K562 (cell line): Measurements from ENCODE around the gene FXYD3. TPM values are rescaled to one million over a fixed set of nuclear protein-coding genes. Genes with fewer than 3 reads are reported as not detected.

ENCODE experiments used
- ATAC-seq: fragments of 200-7000 bp; cut with Tn5 transposase; 3 replicates; pipeline ENCODE4 v1.9.1; 2020; ENCODE audit warnings: moderate library complexity
- BruUV-seq: library from RNA; stranded (reverse); fragments of 400-500 nt; replicated peaks from 2 replicates; lab custom pipeline; 2021; lab: Mats Ljungman, UMichigan
- CTCF ChIA-PET: fragments of 300-600 bp; formaldehyde crosslinking; extraction: SDS; loops from one replicate; lab custom pipeline; 2021; ENCODE audit warnings: low intra/inter-chr PET ratio; lab: Yijun Ruan, JAX
- POLR2A ChIA-PET: fragments of 300-600, 350-650 bp; sonication (Branson Sonifier 250); formaldehyde crosslinking; extraction: SDS; loops from one replicate; lab custom pipeline; 2021; ENCODE audit warnings: antibody characterized with exemption, inconsistent platforms; lab: Yijun Ruan, JAX
- DNase-seq, 4 experiments: peaks; one replicate each; pipeline versions ENCODE4 v3.0.0 to v3.0.0-alpha.2; 2011 to 2018; ENCODE audit warnings: low spot score in 3 of 4, mixed read lengths in 3 of 4; ENCODE audit errors: extremely low read depth in 1 of 4
- FAIRE-seq: peaks from 2 replicates; lab custom pipeline; 2011; peaks lifted over from hg19 to GRCh38; lab: Jason Lieb, UNC
- H2AFZ ChIP-seq: 2 replicates; pipeline ENCODE4 v1.6.0; 2011; ENCODE audit warnings: low read depth, low read length, control low read depth, inconsistent platforms
- H3K27ac ChIP-seq: fragments of 200-600 bp; 3 replicates; pipeline ENCODE4 v1.8.0; 2011; ENCODE audit warnings: low read depth, mild to moderate bottlenecking, control low read depth, inconsistent platforms, low read length, moderate library complexity, mixed read lengths; ENCODE audit errors: extremely low read depth
- H3K27me3 ChIP-seq, 2 experiments: fragments of 300-600 bp in 1 of 2; 2 replicates in 1 of 2; 3 replicates in 1 of 2; pipeline versions ENCODE4 v1.6.0 to v1.8.0; 2011; ENCODE audit warnings: inconsistent platforms in 2 of 2, low read length in 2 of 2, mild to moderate bottlenecking in 1 of 2, mixed read lengths in 1 of 2, moderate library complexity in 1 of 2; ENCODE audit not compliant: control insufficient read depth in 2 of 2, insufficient read depth in 2 of 2
- H3K36me3 ChIP-seq: fragments of 300-600 bp; 3 replicates; pipeline ENCODE4 v1.8.0; 2011; ENCODE audit warnings: mild to moderate bottlenecking, low read length, inconsistent platforms; ENCODE audit not compliant: control insufficient read depth, insufficient read depth
- H3K4me1 ChIP-seq, 2 experiments: fragments of 200-600 bp in 1 of 2; replicated peaks in 1 of 2; 2 replicates in 1 of 2; 3 replicates in 1 of 2; pipeline versions ENCODE4 v1.5.1 to v1.8.0; 2011; ENCODE audit warnings: inconsistent platforms in 2 of 2, low read length in 2 of 2, mild to moderate bottlenecking in 1 of 2, mixed read lengths in 1 of 2, moderate library complexity in 1 of 2; ENCODE audit not compliant: control insufficient read depth in 2 of 2, insufficient read depth in 2 of 2
- H3K4me2 ChIP-seq: 2 replicates; pipeline ENCODE4 v1.6.1; 2011; ENCODE audit warnings: low read length, control low read depth, inconsistent platforms, mixed read lengths; ENCODE audit not compliant: insufficient read depth
- H3K4me3 ChIP-seq: fragments of 200-600 bp; sonication (generic), shearing (Covaris generic); 2 replicates; pipeline ENCODE4 v1.5.1; 2016; ENCODE audit warnings: control low read depth, inconsistent platforms
- H3K79me2 ChIP-seq: fragments of 200-600 bp; 3 replicates; pipeline ENCODE4 v1.8.0; 2011; ENCODE audit warnings: low read length, inconsistent platforms; ENCODE audit not compliant: control insufficient read depth, insufficient read depth
- H3K9ac ChIP-seq, 2 experiments: 2 replicates each; pipeline versions ENCODE4 v1.6.0 to v1.6.1; 2011; ENCODE audit warnings: low read depth in 2 of 2, low read length in 2 of 2, control low read depth in 1 of 2, inconsistent platforms in 1 of 2, mild to moderate bottlenecking in 1 of 2, mixed read lengths in 1 of 2; ENCODE audit not compliant: insufficient read depth in 1 of 2
- H3K9me1 ChIP-seq: one replicate; pipeline ENCODE4 v1.6.0; 2011; ENCODE audit warnings: inconsistent platforms, mild to moderate bottlenecking, low read length, moderate library complexity; ENCODE audit not compliant: control insufficient read depth, insufficient read depth
- H3K9me3 ChIP-seq: replicated peaks from 2 replicates; pipeline ENCODE4 v1.5.1; 2011; ENCODE audit warnings: low read depth, low read length, inconsistent platforms; ENCODE audit not compliant: control insufficient read depth, insufficient read depth
- H4K20me1 ChIP-seq: replicated peaks from 2 replicates; pipeline ENCODE4 v1.6.1; 2011; ENCODE audit warnings: low read length, inconsistent platforms, mixed read lengths; ENCODE audit not compliant: control insufficient read depth, insufficient read depth
- ADNP ChIP-seq: fragments of 200-800 bp; sonication (Bioruptor generic); IDR thresholded peaks from 2 replicates; pipeline ENCODE4 v1.6.1; 2016; ENCODE audit warnings: missing genetic modification characterization, missing compliant biosample characterization
- BCOR ChIP-seq: fragments of 450-650 bp; IDR thresholded peaks from 2 replicates; pipeline ENCODE4 v1.6.1; 2016
- FOXP1 ChIP-seq: sonication (generic); formaldehyde crosslinking; IDR thresholded peaks from 2 replicates; pipeline ENCODE4 v1.8.0; 2022; ENCODE audit warnings: mild to moderate bottlenecking, missing genetic modification reagents
- GABPB1 ChIP-seq: sonication (generic); formaldehyde crosslinking; IDR thresholded peaks from 2 replicates; pipeline ENCODE4 v1.8.0; 2022; ENCODE audit warnings: mild to moderate bottlenecking, missing genetic modification reagents
- KDM1A ChIP-seq, 2 experiments: fragments of 450-650 bp; IDR thresholded peaks; 2 replicates each; pipeline ENCODE4 v1.6.1; 2016; ENCODE audit warnings: mild to moderate bottlenecking in 2 of 2
- MYBL2 ChIP-seq, 2 experiments: fragments of 450-650 bp in 1 of 2; sonication (generic) in 1 of 2; formaldehyde crosslinking in 1 of 2; IDR thresholded peaks; 2 replicates each; pipeline versions ENCODE4 v1.6.1 to v1.8.1; 2017 to 2022; ENCODE audit warnings: borderline replicate concordance in 1 of 2, inconsistent platforms in 1 of 2, low read depth in 1 of 2, mild to moderate bottlenecking in 1 of 2, missing genetic modification reagents in 1 of 2, moderate library complexity in 1 of 2
- MYNN ChIP-seq, 2 experiments: sonication (generic); formaldehyde crosslinking in 1 of 2; IDR thresholded peaks; 2 replicates each; pipeline versions ENCODE4 v1.5.0 to v1.6.1; 2016 to 2020; ENCODE audit warnings: antibody characterized with exemption in 1 of 2, missing genetic modification reagents in 1 of 2
- NCOA6 ChIP-seq: fragments of 450-650 bp; IDR thresholded peaks from 2 replicates; pipeline ENCODE4 v1.6.1; 2017; ENCODE audit warnings: mild to moderate bottlenecking
- NR4A1 ChIP-seq, 2 experiments: fragments of 250-450 bp in 1 of 2; fragments of 450-650 bp in 1 of 2; sonication (Bioruptor Pico) in 1 of 2; IDR thresholded peaks; 2 replicates each; pipeline versions ENCODE4 v1.4.0 to v1.6.1; 2016 to 2020; ENCODE audit warnings: mild to moderate bottlenecking in 2 of 2, missing compliant biosample characterization in 1 of 2, missing genetic modification characterization in 1 of 2, moderate library complexity in 1 of 2
- POLR2G ChIP-seq: fragments of 200-400 bp; formaldehyde crosslinking; IDR thresholded peaks from 2 replicates; pipeline ENCODE4 v1.6.1; 2017; ENCODE audit warnings: low read depth, mild to moderate bottlenecking, antibody characterized with exemption, low read length, moderate library complexity
- PYGO2 ChIP-seq: fragments of 450-650 bp; IDR thresholded peaks from 2 replicates; pipeline ENCODE4 v1.6.1; 2016; ENCODE audit warnings: mild to moderate bottlenecking, missing genetic modification characterization, moderate library complexity, missing compliant biosample characterization
- SIX5 ChIP-seq, 2 experiments: IDR thresholded peaks; 2 replicates each; pipeline ENCODE4 v1.6.1; 2011; ENCODE audit warnings: low read length in 2 of 2, borderline replicate concordance in 1 of 2, low read depth in 1 of 2, mild to moderate bottlenecking in 1 of 2, moderate library complexity in 1 of 2; ENCODE audit not compliant: insufficient read depth in 1 of 2
- SMARCA5 ChIP-seq: fragments of 450-650 bp; IDR thresholded peaks from 2 replicates; pipeline ENCODE4 v1.6.1; 2016
- SMC3 ChIP-seq: conservative IDR thresholded peaks from 2 replicates; pipeline ENCODE4 v1.6.1; 2011; ENCODE audit warnings: low read depth, low read length, improper control_type of control experiment; ENCODE audit not compliant: insufficient read depth
- SP1 ChIP-seq: sonication (generic); formaldehyde crosslinking; IDR thresholded peaks from 2 replicates; pipeline ENCODE4 v1.8.1; 2022; ENCODE audit warnings: mild to moderate bottlenecking, missing genetic modification reagents
- SPI1 ChIP-seq: IDR thresholded peaks from 2 replicates; pipeline ENCODE4 v1.6.1; 2011; ENCODE audit warnings: low read depth, low read length, control low read depth, borderline replicate concordance
- ZC3H8 ChIP-seq: fragments of 450-650 bp; IDR thresholded peaks from 2 replicates; pipeline ENCODE4 v1.6.1; 2017
- ZFP36 ChIP-seq: fragments of 150-350 bp; IDR thresholded peaks from 2 replicates; pipeline ENCODE4 v1.6.1; 2018; ENCODE audit warnings: low read length, low read depth; ENCODE audit not compliant: partially characterized antibody
- whole genome bisulfite sequencing: fragments of 100-300 bp; shearing (Covaris generic); methylation state at CpG from one replicate; pipeline ENCODE4 v1.1.6; 2016; ENCODE audit warnings: low coverage, mixed read lengths; ENCODE audit not compliant: insufficient coverage; ENCODE audit errors: missing lambda C conversion rate; 5-methylcytosine and 5-hydroxymethylcytosine counted together
- in situ Hi-C: fragments of 300-500 bp; cut with MboI; formaldehyde crosslinking; loops from 4 replicates; pipeline ENCODE4 v1.15.0; 2018; ENCODE audit warnings: inconsistent platforms, mixed read lengths
- intact Hi-C: fragments of 100-400 bp; cut with micrococcal nuclease; formaldehyde crosslinking; loops from 2 replicates; pipeline ENCODE4 v1.14.2; 2022
- polyA plus RNA-seq, 8 experiments: library from polyadenylated mRNA; depleted of rRNA in 4 of 8; stranded (reverse) in 5 of 8; unstranded in 3 of 8; fragments of >200 nt; fragmentation: Nextera tagmentation in 2 of 8; fragmentation: Illumina TruSeq in 1 of 8; extraction: Ambion mirVana in 2 of 8; extraction: Trizol in 1 of 8; gene quantifications; 2 replicates each; pipeline versions ENCODE4 v1.2.1 to v1.2.3, GENCODE V29; 2011 to 2014; ENCODE audit warnings: inconsistent platforms in 1 of 8, missing spikeins in 1 of 8
- total RNA-seq, 7 experiments: library from RNA; depleted of rRNA in 6 of 7; stranded (reverse); fragments of >200 nt in 6 of 7; fragmentation: Illumina TruSeq in 2 of 7; extraction: Trizol in 2 of 7; gene quantifications; 2 replicates each; pipeline versions ENCODE4 v1.2.1 to v1.2.3, GENCODE V29; 2011 to 2021; ENCODE audit warnings: low replicate concordance in 1 of 7

FXYD3 gene
- total and polyA plus RNA-seq, 9 of the 15 experiments (the other 6 are each of a cell fraction or from before 2014, with no cell fraction given): 0.24 TPM; not detected in 8

DNA sequence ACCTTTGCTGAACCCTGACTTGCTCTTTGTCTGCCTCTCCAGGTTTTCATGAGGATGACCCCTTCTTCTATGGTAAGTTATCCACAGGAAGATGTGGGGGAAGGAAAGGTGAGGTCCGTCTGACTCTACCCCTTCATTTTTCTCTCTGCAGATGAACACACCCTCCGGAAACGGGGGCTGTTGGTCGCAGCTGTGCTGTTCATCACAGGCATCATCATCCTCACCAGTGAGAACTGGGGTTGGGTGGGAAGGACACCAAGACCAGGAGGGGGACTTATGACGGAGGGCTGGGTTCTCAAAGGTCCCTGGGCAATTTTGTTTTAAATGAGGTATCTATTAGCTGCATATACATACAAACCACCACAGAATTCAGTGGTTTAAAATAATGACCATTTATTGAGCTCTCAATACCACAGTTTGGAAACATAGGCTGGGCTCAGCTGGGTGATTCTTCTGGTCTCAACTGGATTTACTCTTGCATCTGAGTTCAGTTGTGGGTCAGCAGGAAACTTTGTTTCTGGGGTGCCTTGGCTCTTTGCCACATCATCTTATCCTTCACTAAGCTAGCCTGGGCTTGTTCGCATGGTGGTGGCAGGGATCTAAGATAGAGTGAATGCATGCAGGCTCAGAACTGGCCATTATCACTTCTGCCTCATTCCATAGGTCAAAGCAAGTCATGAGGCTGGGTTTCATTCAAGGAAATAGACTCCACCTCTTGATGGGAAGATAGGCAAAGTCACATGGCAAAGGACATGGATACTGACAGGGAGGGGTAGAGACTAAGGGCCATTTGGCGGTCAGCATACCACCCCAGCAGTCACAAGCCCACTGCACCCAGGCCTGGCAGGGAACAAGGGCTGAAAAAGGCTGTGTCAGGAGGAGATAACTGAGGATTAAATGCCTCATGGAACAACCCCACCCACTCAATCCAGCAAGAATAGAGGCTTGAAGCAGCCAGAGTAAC, 50.8 kb downstream of the FXYD3 start (continued):
- peak; percentile 62; the same call in 1 of the 2 replicates for TF ChIP-seq GABPB1 (CRISPR knock-in tag)

GRCh38 chr19:35167251-35168119, 51.9 kb downstream of the FXYD3 start:
- Histone ChIP-seq H3K4me1 (peaks cover 49 to 54% of the 10 kb centered on the region in 2 experiments), H4K20me1 (no peaks in the 10 kb centered on the region), H3K9ac (peak overlapping the region; percentile 58 to 86), H3K79me2 (peaks cover 26% of the 10 kb centered on the region), H3K27me3 (no peaks in the 10 kb centered on the region; a peak in 1 of 5 replicates), H3K27ac (peak overlapping the region; percentile 77), H3K4me3 (no peak overlapping the region), H3K9me1 (no peaks in the 10 kb centered on the region), H2AFZ (no peak overlapping the region), H3K4me2 (peak overlapping the region; percentile 64), H3K36me3 (peaks cover 96% of the 10 kb centered on the region), H3K9me3 (peaks cover 7% of the 10 kb centered on the region; the same call in 1 of the 2 replicates)
- in situ Hi-C loops: no loop called here
- ATAC-seq: no peak
- intact Hi-C loops: loop anchor here (5.0 kb wide), 2 partner anchors 40 to 80 kb away; partner anchors contain the start of gene LSR
- ChIA-PET CTCF (no interaction called here), POLR2A (interaction anchor here (0.7 to 1.3 kb wide), 2 partner anchors 13 to 313 kb away, joined by 3 to 4 read pairs; partner anchors contain the start of gene FXYD5)
- TSS peak; percentile 3 for BruUV-seq
- DNase-seq: peak in 1 of 4 experiments; percentile 18
- WGBS: 65% methylated on average over 5 of the region's 5 CpGs
- FAIRE-seq: peak; percentile 6
- TF ChIP-seq SPI1: 0 out of 2 replicates have a peak, but pooled peaks have one; percentile 17
- TF ChIP-seq ADNP (tag): 0 out of 2 replicates have a peak, but pooled peaks have one; percentile 39
- TF ChIP-seq NR4A1 (CRISPR knock-in tag; IDR thresholded peaks at IDR 0.05): no peak
- TF ChIP-seq NR4A1 (tag; IDR thresholded peaks at IDR 0.05): 0 out of 2 replicates have a peak, but pooled peaks have one; percentile 32
- 0 out of 2 replicates have a peak, but pooled peaks have one; percentile 22 for TF ChIP-seq POLR2G
- no peak for TF ChIP-seq MYBL2 (IDR thresholded peaks at IDR 0.05; ENCODE audit: low read depth)
- TF ChIP-seq MYBL2 (CRISPR knock-in tag; IDR thresholded peaks at IDR 0.05; ENCODE audit: borderline replicate concordance): no peak
- no peak for TF ChIP-seq NCOA6
- no peak for TF ChIP-seq PYGO2 (tag)
- peak; percentile 22; the same call in 1 of the 2 replicates for TF ChIP-seq SP1 (CRISPR knock-in tag)
- TF ChIP-seq SIX5 (IDR thresholded peaks at IDR 0.05; ENCODE audit: borderline replicate concordance in 1 of 2, insufficient read depth in 1 of 2, low read depth in 1 of 2, low read length in 2 of 2): no peak
- peak; percentile 65 for TF ChIP-seq ZFP36
- TF ChIP-seq ZC3H8: no peak
- TF ChIP-seq MYNN (IDR thresholded peaks at IDR 0.05): 0 out of 2 replicates have a peak, but pooled peaks have one; percentile 31
- no peak for TF ChIP-seq MYNN (CRISPR knock-in tag; IDR thresholded peaks at IDR 0.05)
- TF ChIP-seq SMARCA5: 0 out of 2 replicates have a peak, but pooled peaks have one; percentile 23
- peak; percentile 81 for TF ChIP-seq BCOR
- 0 out of 4 replicates have a peak, but pooled peaks of 1 of the 2 experiments have one; percentile 17 for TF ChIP-seq KDM1A (IDR thresholded peaks at IDR 0.05)
- TF ChIP-seq FOXP1 (CRISPR knock-in tag): no peak
- no peak for TF ChIP-seq SMC3
